GM21526 (cell line): ENCODE data around the gene CCDC112.
A peak's percentile ranks its signal among the peaks of the same experiment; 100 is the strongest.
"Not testable (repeated sequence)": the region's sequence is repeated elsewhere in the genome, so short reads cannot be mapped to it uniquely, and the experiment has no call there.

Experiments
- ATAC-seq: cut with Tn5 transposase; IDR thresholded peaks from one replicate; pipeline ENCODE4 v1.9.1; 2021; ENCODE audit warnings: moderate library complexity; ENCODE audit not compliant: unreplicated experiment, low FRiP score

CCDC112 gene

GRCh38 chr5:115263078-115263380 lies 33.4 kb downstream of the CCDC112 start:
- no peak for ATAC-seq

- ATAC-seq, result peak; percentile 91
Measured at GRCh38 chr5:115262321-115263077, 34.0 kb downstream of the CCDC112 start, which contains the start of gene PGGT1B. Gene PGGT1B, minus strand, starts transcription at chr5:115262877. Its CDS starts 26 bp downstream, at chr5:115262851.

GRCh38 chr5:115262011-115262320 lies 34.5 kb downstream of the CCDC112 start:
- peak; percentile 51 for ATAC-seq

GRCh38 chr5:115260248-115260647 lies 36.2 kb downstream of the CCDC112 start:
- ATAC-seq, result no peak

GRCh38 chr5:115257981-115258380 lies 38.5 kb downstream of the CCDC112 start:
- ATAC-seq, result no peak

GRCh38 chr5:115249379-115249778 lies 47.1 kb downstream of the CCDC112 start:
- ATAC-seq, result not testable (repeated sequence)

- peak; percentile 74 for ATAC-seq
Measured at GRCh38 chr5:115246361-115246991, 50.0 kb downstream of the CCDC112 start.

GRCh38 chr5:115243412-115243811 lies 53.0 kb downstream of the CCDC112 start:
- no peak for ATAC-seq

GRCh38 chr5:115241881-115242642 lies 54.4 kb downstream of the CCDC112 start:
- no peak for ATAC-seq

GRCh38 chr5:115237066-115237465 lies 59.4 kb downstream of the CCDC112 start:
- ATAC-seq, result no peak

- no peak for ATAC-seq
Measured at GRCh38 chr5:115236599-115236998, 59.9 kb downstream of the CCDC112 start.

- ATAC-seq, result no peak
Measured at GRCh38 chr5:115231598-115231997, 64.9 kb downstream of the CCDC112 start.

GRCh38 chr5:115229606-115230005 lies 66.8 kb downstream of the CCDC112 start:
- ATAC-seq, result no peak

GRCh38 chr5:115227281-115227680 lies 69.2 kb downstream of the CCDC112 start:
- ATAC-seq, result no peak
